Cardiac fibroblast (primary cell): ENCODE data around the gene CYP46A1.
A peak's percentile ranks its signal among the peaks of the same experiment; 100 is the strongest.

Experiments used
- DNase-seq, 2 donors: peaks; one replicate each; pipeline versions ENCODE4 v3.0.0 to v3.0.0-alpha.2; 2010; ENCODE audit warnings: low read depth in 2 of 2
- H3K4me3 ChIP-seq, 2 donors: replicated peaks in 1 of 2; 1 replicate in 1 of 2; 2 replicates in 1 of 2; pipeline ENCODE4 v1.5.1; 2011; ENCODE audit warnings: low read depth in 2 of 2, low read length in 2 of 2, mild to moderate bottlenecking in 2 of 2, moderate library complexity in 1 of 2
- CTCF ChIP-seq: IDR thresholded peaks from one replicate; pipeline ENCODE4 v1.5.1; 2011; ENCODE audit warnings: low read depth, mild to moderate bottlenecking, low read length, inconsistent platforms

CYP46A1 gene

GRCh38 chr14:99649643-99650042 lies 34.5 kb upstream of the CYP46A1 start:
- no peak for DNase-seq
- H3K4me3 ChIP-seq: no peak overlapping the region
- TF ChIP-seq CTCF: no peak

GRCh38 chr14:99650189-99650588 lies 33.9 kb upstream of the CYP46A1 start:
- TF ChIP-seq CTCF: no peak
- no peak for DNase-seq

GRCh38 chr14:99651953-99652746 lies 31.9 kb upstream of the CYP46A1 start:
- no peak for TF ChIP-seq CTCF
- no peak for DNase-seq
- H3K4me3 ChIP-seq: no peak overlapping the region

More at GRCh38 chr14:99650189-99650588, 33.9 kb upstream of the CYP46A1 start:
- H3K4me3 ChIP-seq: no peak overlapping the region

GRCh38 chr14:99654235-99654985 lies 29.7 kb upstream of the CYP46A1 start:
- peak; percentile 16 for TF ChIP-seq CTCF
- H3K4me3 ChIP-seq: no peak overlapping the region
- DNase-seq: peak; percentile 80 to 90

- TF ChIP-seq CTCF: no peak
- no peak overlapping the region for H3K4me3 ChIP-seq
- DNase-seq: peak; percentile 45 to 46
Measured at GRCh38 chr14:99655521-99655920, 28.6 kb upstream of the CYP46A1 start.

GRCh38 chr14:99656171-99656570 lies 27.9 kb upstream of the CYP46A1 start:
- TF ChIP-seq CTCF: no peak
- H3K4me3 ChIP-seq: no peak overlapping the region
- no peak for DNase-seq
